SH-SY5Y (cell line): ENCODE results near the gene BCL10.

Experiments
- GATA2 ChIP-seq: IDR thresholded peaks from 2 replicates; pipeline ENCODE4 v1.6.1; 2011; ENCODE audit warnings: mild to moderate bottlenecking, low read depth, low read length
- GATA3 ChIP-seq: IDR thresholded peaks from 2 replicates; pipeline ENCODE4 v1.6.1; 2011; ENCODE audit warnings: low read depth, mild to moderate bottlenecking, low read length, moderate library complexity

DNA sequence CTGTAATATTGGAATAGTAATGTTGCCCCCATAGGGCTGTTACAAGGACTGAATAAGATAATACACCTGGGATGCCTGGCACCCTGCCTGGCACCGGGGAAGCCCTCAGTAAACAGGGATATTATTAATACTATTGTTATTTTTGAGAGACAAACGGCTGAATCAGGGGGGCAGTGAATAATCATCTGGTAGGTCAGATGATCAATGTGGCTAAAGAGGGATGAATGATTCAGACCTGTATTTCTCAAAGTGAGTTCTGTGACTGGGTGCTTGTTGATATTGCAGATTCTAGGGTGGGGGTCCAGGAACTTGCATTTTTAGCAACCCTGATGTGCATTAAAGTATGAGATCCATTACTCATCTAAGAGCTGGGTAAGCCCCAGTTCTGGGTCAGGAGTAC lies 46.2 kb upstream of the BCL10 start:
- TF ChIP-seq GATA3, result no peak
- TF ChIP-seq GATA2, result no peak
